SIG-M5 treated with dmso at 0.1 percent for 504 hours (cell line): Measurements from ENCODE around the gene DNAH11.

Experiments used
- DNase-seq: peaks from one replicate; lab custom pipeline; 2025; ENCODE audit not compliant: unreplicated experiment; lab: John Stamatoyannopoulos, UW

Gene DNAH11

GRCh38 chr7:21947946-21948345 is 405.1 kb downstream of the DNAH11 start:
- DNase-seq, result no peak

- DNase-seq, result no peak
Measured at GRCh38 chr7:21948364-21948763, 405.5 kb downstream of the DNAH11 start.

GRCh38 chr7:21948887-21949540 is 406.2 kb downstream of the DNAH11 start:
- no peak for DNase-seq
